ENCODE measurements around the gene BAHD1.

BAHD1 gene

GRCh38 chr15:40420071-40420713, 20.6 kb upstream of the BAHD1 start:
- H3F3A ChIP-seq (ENCODE audit: low read depth): no peaks in the 10 kb centered on the region

GRCh38 chr15:40420793-40421192, 20.0 kb upstream of the BAHD1 start:
- Histone ChIP-seq H4K20me1 (ENCODE audit: insufficient read depth, low read length, poor library complexity, severe bottlenecking) (no peaks in the 10 kb centered on the region), H3F3A (ENCODE audit: low read depth) (no peaks in the 10 kb centered on the region), H3K9ac (ENCODE audit: low read depth, low read length, poor library complexity, severe bottlenecking) (no peak overlapping the region), H3K9me3 (ENCODE audit: insufficient read depth, low read depth, low read length) (no peaks in the 10 kb centered on the region), H3K27me3 (ENCODE audit: insufficient read depth, low read length, poor library complexity, severe bottlenecking) (no peaks in the 10 kb centered on the region), H3K9me2 (replicated peaks; ENCODE audit: low read depth, low read length) (no peaks in the 10 kb centered on the region), H2AFZ (ENCODE audit: low read length) (no peak overlapping the region), H3K36me3 (ENCODE audit: insufficient read depth, low read length) (peaks cover 14% of the 10 kb centered on the region; the same call in 1 of the 2 replicates), H3K79me2 (ENCODE audit: insufficient read depth, low read length) (no peaks in the 10 kb centered on the region), H3K4me3 (ENCODE audit: low read length, poor library complexity, severe bottlenecking) (no peak overlapping the region), H3K4me1 (ENCODE audit: insufficient read depth, low read length, poor library complexity, severe bottlenecking) (no peaks in the 10 kb centered on the region), H3K4me2 (ENCODE audit: low read depth, low read length, poor library complexity, severe bottlenecking) (no peak overlapping the region)
- TF ChIP-seq CTCF (conservative IDR thresholded peaks at IDR 0.05; ENCODE audit: low read length): no peak
- no peak for TF ChIP-seq EZH2phosphoT487 (IDR thresholded peaks at IDR 0.05; ENCODE audit: borderline replicate concordance)

More at GRCh38 chr15:40420071-40420713, 20.6 kb upstream of the BAHD1 start:
- H3K4me1 ChIP-seq (ENCODE audit: insufficient read depth, low read length, poor library complexity, severe bottlenecking): no peaks in the 10 kb centered on the region
- H3K9me2 ChIP-seq (replicated peaks; ENCODE audit: low read depth, low read length): no peaks in the 10 kb centered on the region
- no peak overlapping the region for H2AFZ ChIP-seq (ENCODE audit: low read length)
- H3K36me3 ChIP-seq (ENCODE audit: insufficient read depth, low read length): peaks cover 20% of the 10 kb centered on the region; the same call in 1 of the 2 replicates
- TF ChIP-seq EZH2phosphoT487 (IDR thresholded peaks at IDR 0.05; ENCODE audit: borderline replicate concordance) (no peak), CTCF (conservative IDR thresholded peaks at IDR 0.05; ENCODE audit: low read length) (no peak)
- H3K79me2 ChIP-seq (ENCODE audit: insufficient read depth, low read length): no peaks in the 10 kb centered on the region
- no peaks in the 10 kb centered on the region for H3K9me3 ChIP-seq (ENCODE audit: insufficient read depth, low read depth, low read length)
- H4K20me1 ChIP-seq (ENCODE audit: insufficient read depth, low read length, poor library complexity, severe bottlenecking): no peaks in the 10 kb centered on the region
- H3K9ac ChIP-seq (ENCODE audit: low read depth, low read length, poor library complexity, severe bottlenecking): no peak overlapping the region
- H3K4me2 ChIP-seq (ENCODE audit: low read depth, low read length, poor library complexity, severe bottlenecking): no peak overlapping the region
- H3K4me3 ChIP-seq (ENCODE audit: low read length, poor library complexity, severe bottlenecking): no peak overlapping the region
- H3K27me3 ChIP-seq (ENCODE audit: insufficient read depth, low read length, poor library complexity, severe bottlenecking): no peaks in the 10 kb centered on the region

GRCh38 chr15:40421246-40422157, 19.3 kb upstream of the BAHD1 start:
- no peak overlapping the region for H2AFZ ChIP-seq (ENCODE audit: low read length)
- H3K27me3 ChIP-seq (ENCODE audit: insufficient read depth, low read length, poor library complexity, severe bottlenecking): no peaks in the 10 kb centered on the region
- H3K9me2 ChIP-seq (replicated peaks; ENCODE audit: low read depth, low read length): no peaks in the 10 kb centered on the region
- peaks cover 11% of the 10 kb centered on the region; the same call in 1 of the 2 replicates for H3K36me3 ChIP-seq (ENCODE audit: insufficient read depth, low read length)
- no peaks in the 10 kb centered on the region for H3K4me1 ChIP-seq (ENCODE audit: insufficient read depth, low read length, poor library complexity, severe bottlenecking)
- H3K4me2 ChIP-seq (ENCODE audit: low read depth, low read length, poor library complexity, severe bottlenecking): no peak overlapping the region
- H4K20me1 ChIP-seq (ENCODE audit: insufficient read depth, low read length, poor library complexity, severe bottlenecking): no peaks in the 10 kb centered on the region
- no peaks in the 10 kb centered on the region for H3K79me2 ChIP-seq (ENCODE audit: insufficient read depth, low read length)
- no peak for TF ChIP-seq EZH2phosphoT487 (IDR thresholded peaks at IDR 0.05; ENCODE audit: borderline replicate concordance)
- peak; percentile 80 for TF ChIP-seq CTCF (conservative IDR thresholded peaks at IDR 0.05; ENCODE audit: low read length)
- H3K4me3 ChIP-seq (ENCODE audit: low read length, poor library complexity, severe bottlenecking): no peak overlapping the region
- H3K9ac ChIP-seq (ENCODE audit: low read depth, low read length, poor library complexity, severe bottlenecking): no peak overlapping the region
- H3K9me3 ChIP-seq (ENCODE audit: insufficient read depth, low read depth, low read length): no peaks in the 10 kb centered on the region
- no peaks in the 10 kb centered on the region for H3F3A ChIP-seq (ENCODE audit: low read depth)

All from Loucy (cell line).